Stimulated activated CD4-positive, alpha-beta T cell treated with anti-CD3 and anti-CD28 coated beads, TNF-alpha, amount 100 ng/mL, for 4 hours (primary cell): ENCODE measurements around the gene JAGN1.
"Not testable (repeated sequence)": the region's sequence is repeated elsewhere in the genome, so short reads cannot be mapped to it uniquely, and the experiment has no call there.

ENCODE experiments used
- DNase-seq, 3 experiments: peaks; one replicate each; pipeline ENCODE4 v3.0.0-alpha.2; 2020; ENCODE audit warnings: low read depth in 3 of 3

Gene JAGN1

DNA sequence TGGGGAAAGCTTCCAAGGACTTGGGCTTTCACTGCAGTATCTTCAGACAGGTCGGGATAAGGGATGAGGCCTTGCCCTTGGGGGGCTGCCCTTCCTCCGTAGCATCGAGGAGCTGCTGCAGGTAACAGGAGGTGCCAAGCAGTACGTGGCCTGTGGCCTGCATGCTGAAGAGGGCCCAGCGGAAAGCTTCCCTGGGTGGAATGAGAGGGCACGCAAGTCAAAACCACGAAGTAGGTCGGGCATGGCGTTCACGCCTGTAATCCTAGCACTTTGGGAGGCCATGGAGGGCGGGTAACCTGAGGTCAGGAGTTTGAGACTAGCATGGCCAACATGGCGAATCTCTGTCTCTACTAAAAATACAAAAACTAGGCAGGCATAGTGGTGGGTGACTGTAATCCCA lies 23.3 kb upstream of the JAGN1 start:
- DNase-seq: no peak

DNA sequence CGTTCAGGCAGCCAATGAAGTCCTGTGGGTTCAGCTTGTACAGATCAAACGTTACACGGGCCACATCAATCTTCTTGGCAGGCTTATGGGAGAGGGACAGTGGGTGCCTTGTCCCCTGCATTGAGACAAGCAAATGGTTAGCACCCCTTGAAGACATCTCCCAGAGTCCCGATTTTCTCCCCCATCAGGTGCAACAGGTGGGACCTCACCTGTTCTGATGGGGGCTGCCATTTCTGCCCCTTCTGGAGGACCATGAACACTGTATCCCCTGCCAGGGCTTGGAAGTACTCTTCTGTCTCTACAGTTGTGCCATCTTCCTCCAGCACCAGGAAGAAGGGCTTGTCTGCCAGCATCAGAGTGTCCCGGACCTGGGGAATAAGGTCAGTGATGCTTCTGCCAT lies 20.5 kb upstream of the JAGN1 start:
- no peak for DNase-seq

DNA sequence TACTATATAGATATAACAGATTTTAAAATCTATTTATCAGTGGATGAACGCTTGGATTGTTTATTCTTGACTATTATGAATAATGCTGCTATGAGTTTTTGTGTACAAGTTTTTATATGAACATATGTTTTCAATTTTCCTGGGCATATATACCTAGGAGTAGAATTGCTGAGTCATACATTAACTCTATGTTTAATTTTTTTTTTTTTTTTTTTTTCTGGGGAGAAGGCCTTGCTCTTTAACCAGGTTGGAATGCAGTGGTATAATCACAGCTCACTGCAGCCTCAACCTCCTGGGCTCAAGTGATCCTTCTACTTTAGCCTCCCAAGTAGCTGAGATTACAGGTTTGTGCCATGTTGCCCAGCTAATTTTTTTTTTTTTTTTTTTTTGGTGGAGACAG lies 19.4 kb upstream of the JAGN1 start:
- DNase-seq: no peak

DNA sequence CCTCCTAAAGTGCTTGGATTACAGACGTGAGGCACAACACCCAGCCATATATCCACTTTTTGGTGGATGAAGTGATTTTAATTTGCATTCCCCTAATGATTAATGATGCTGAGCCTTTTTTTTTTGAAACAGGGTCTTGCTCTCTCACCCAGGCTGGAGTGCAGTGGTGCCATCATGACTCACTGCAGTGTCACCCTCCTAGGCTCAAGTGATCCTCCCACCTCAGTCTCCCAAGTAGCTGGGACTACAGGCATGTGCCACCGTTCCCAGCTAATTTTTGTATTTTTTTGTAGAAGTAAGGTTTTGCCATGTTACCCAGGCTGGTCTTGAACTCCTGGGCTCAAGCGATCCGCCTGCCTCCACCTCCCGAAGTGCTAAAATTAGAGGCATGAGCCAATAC lies 18.3 kb upstream of the JAGN1 start:
- not testable (repeated sequence) for DNase-seq

DNA sequence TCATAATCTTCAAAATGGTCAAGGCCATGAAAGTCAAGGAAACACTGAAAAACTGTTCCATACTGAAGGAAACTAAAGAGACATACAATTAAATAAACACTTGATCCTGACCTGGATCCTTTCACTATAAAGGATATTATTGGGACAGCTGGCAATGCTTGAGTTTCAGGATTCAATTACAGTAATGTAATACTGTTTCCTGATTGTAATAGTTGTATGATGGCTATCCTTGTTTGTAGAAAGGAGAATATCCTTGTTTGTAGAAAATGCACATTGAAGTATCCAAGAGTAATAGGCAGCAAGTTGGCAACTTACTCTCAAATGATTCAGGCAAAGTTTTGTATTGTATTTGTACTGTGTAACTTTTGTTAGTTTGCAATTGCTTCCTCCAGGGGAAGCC lies 15.0 kb upstream of the JAGN1 start:
- no peak for DNase-seq

DNA sequence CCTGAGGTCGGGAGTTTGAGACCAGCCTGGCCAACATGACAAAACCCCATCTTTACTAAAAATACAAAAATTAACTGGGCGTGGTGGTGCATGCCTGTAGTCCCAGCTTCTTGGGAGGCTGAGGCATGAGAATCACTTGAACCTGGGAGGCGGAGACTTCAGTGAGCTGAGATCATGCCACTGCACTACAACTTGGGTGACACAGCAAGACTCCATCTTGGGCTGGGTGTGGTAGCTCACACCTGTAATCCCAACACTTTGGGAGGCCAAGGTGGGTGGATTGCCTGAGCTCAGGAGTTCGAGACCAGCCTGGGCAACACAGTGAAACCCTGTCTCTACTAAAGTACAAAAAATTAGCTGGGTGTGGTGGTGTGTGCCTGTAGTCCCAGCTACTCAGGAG lies 14.2 kb upstream of the JAGN1 start:
- DNase-seq: not testable (repeated sequence)

DNA sequence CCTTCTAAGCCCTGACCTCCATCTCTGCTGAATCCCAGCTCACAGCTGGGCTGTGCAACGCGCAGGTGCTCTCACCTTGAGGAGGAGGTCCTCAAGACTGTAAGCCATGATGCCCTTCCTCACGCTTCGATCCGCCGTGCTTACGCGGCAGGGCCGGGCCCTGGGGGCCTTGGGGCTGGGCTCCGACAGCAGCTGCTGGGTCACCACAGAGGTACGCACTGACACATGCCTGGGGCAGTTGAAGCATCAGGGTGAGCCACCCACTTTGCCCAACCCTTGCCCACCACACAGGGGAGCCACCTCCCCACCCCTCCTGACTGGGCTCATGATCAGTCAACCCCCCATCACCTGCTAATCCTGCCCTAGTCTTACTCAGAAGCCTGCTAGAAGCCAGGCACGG lies 13.4 kb upstream of the JAGN1 start:
- DNase-seq: no peak

DNA sequence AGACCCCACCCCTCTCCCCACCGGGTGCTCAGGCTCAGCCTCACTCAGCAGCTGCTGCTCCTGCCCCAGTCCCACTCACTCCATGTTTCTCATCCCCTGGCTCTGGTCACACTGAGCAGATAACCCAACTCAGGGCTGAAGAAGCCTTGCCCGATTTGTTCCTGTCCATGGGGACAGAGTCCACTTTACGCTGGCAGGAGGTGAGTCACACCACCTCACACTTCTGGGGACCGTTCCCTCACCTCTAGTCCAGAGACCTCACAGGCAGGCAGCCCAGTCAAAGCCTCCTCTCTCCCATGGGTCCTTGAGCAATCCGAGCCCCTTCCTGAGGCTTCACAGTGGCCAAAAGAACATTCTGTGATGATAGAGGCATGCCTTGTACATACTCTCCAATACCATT lies 11.7 kb upstream of the JAGN1 start:
- no peak for DNase-seq

DNA sequence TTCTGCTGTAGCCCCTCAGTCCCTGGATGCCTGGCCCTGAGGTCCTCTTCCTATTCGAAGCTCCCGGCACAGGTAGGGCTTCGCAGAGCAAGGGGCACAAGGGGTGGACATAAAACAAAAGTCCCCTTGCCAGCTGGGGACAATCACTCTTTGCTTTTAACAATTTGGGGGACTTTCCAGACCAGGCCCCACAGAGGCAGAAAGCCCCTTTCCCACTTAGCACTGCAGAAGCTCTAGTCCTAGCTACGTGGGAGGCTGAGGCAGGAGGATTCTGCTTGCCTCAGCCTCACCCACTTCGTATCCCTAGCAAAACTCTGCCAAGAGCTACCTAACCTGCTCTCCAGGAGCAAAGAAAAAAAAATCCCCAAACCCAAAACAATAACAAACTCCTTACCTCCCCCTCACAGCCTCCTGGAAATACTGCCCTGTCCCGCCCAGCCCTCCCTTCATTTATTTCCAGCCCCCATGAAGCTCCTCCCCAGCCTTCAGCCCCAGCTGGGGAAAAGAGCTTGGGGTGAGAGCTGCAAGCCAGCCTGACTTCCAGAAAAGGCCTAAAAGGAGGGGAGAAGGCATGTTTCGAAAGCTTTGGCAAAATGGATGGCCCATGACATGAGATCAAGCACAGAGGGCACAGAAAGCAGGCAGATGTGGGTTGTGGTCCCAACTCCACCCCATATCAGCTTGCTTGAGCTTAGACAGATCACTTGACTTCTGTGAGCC lies 10.4 kb upstream of the JAGN1 start, which contains the start of gene CIDEC:
TSS of gene CIDEC (minus strand) at position 424 of the 720 bp plus-strand sequence. CDS start 1,767 bp downstream, outside the sequence.
- no peak for DNase-seq

DNA sequence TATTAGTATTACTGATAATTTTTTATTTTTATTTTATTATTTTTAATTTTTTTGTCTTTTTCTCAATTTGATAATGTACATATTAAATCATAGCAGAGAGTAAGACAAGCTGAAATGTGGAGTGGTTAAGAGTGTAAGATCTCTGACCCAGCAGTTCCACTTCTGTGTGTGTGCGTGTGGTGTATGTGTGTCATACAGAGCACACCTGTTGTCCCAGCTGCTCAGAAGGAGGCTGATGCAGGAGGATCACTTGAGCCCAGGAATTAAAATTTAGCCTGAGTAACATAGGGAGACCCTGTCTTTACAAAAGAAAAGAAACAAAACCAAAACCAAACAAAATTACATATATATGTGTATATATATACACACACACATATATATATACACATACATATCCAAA lies 9.0 kb upstream of the JAGN1 start:
- no peak for DNase-seq

DNA sequence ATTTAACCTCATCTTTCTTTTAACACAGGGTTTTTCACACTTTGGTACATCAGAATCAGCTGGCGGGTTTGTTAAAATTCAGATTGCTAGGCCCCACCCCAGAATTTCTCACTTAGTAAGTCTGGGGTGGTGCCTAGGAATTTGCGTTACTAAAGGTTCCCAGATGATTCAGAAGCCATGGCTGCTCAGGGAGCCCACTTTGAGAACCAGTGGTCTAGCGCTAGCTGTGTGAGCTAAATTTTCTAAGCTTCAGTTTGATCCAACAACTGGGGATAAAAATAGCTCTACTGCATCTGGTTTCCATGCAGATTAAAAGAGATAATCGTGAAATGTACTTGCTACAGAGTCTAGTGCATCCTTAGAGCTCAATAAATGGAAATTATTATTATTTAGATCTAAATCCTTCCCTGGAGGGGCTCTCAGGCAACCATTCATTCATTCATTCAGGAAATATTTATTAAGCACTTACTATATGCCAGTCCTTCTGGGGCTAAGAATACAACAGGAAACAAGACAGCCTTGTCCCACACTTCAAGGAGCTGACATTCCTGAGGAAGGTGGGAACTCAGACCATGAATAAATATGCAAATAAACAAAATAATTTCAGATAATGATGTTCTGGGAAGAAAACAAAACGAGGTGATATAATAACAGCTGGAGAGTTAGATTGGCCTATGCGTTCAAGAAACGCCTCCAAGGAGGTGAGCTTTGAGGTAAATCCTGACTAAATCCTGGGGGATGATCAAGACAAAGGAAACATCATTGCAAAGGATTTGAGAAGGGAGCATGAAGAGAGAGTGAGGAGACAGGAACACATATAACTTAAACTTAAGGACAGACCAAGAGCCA lies 6.5 kb upstream of the JAGN1 start:
- no peak for DNase-seq

DNA sequence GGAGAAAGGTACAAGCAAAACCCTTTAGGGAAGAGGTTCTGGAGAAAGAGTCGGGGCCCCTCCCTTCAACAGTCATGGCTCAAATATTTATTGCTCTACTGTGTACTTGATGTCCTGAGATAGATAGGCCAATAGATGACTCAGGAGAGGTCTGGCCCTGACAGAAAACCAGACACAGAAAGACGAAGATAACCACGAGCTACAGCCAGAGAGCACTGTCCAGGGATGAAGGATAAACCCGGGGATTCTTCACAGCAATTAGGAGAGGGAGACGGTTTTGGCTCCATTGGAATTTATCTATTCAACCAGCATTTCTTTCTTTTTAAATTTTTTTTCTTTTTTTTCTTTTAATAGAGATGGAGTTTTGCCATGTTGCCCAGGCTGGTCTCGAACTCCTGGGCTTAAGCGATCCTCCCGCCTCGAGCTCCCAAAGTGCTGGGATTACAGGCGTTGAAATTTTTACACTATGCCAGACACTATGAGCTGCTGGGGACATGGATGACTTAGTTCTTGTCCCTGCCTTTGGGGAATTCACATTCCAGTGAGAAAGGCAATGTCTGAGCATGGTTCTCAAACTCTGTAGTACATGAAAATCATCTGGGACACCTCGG lies 5.8 kb upstream of the JAGN1 start:
- no peak for DNase-seq

DNA sequence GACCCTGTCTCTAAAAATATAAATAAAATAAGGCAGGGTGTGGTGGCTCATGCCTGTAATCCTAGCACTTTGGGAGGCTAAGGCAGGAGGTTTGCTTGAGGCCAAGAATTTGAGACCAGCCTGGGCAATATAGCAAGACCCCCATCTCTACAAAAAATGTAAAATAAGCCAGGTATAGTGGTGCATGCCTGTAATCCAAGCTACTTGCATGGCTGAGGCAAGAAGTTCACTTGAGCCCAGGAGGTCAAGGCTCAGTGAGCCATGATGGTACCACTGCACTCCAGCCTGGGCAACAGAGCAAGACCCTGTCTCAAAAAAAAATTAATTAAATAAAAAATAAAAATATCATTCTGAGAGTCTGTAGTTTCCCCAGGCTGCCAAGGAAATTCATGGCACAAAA lies 4.1 kb upstream of the JAGN1 start:
- DNase-seq: no peak

DNA sequence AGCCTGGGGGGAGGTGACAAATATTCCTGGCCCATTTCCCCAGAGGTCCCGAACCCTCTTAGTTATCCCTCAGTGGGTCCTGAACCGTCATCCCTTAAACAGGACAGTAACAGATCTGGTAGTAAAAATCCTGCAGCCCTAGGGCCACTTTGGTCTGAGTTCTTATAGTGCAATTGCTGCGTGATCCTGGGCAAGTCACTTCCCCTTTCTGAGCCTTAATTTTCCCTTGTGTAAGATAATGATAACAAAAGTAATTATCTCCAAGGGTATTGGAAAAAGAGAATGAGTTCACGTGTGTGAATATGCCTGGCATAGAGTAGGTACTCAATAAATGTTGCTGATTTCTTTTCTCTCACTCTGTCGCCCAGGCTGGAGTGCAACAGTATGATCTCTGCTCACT lies 2.9 kb upstream of the JAGN1 start:
- no peak for DNase-seq

DNA sequence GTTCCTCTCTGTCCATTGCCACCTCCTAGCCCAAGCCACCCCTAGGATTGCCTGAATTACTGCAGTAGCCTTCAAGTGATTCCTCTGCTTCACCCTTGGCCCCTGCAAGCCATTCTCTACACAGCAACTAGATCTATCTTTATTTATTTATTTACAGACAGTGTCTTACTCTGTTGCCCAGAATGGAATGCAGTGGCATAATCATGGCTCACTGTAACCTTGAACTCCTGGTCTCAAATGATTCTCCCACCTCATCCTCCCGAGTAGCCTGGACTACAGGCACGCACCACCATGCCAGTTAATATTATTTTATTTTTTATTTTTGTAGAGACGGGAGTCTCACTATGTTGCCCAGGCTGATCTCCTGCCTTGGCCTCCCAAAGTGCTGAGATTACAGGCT lies 1.9 kb upstream of the JAGN1 start:
- no peak for DNase-seq

DNA sequence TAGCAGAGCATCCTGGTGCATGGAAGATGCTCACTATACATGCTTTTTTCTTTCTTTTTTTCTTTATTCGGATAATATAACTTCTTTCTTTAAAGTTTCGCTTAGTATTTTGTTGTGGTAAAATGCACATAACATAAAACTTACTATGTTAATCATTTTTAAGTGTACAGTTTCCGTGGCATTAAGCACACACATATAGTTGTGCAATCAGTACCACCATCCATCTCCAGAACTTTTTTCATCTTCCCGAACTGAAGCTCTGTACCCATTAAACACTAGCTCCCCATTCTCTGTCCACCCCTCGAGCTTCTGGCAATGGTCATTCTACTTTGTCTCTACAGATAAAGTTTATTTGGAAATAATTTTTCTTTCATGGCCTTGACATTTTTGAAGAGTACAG lies 1.0 kb upstream of the JAGN1 start:
- DNase-seq: no peak

DNA sequence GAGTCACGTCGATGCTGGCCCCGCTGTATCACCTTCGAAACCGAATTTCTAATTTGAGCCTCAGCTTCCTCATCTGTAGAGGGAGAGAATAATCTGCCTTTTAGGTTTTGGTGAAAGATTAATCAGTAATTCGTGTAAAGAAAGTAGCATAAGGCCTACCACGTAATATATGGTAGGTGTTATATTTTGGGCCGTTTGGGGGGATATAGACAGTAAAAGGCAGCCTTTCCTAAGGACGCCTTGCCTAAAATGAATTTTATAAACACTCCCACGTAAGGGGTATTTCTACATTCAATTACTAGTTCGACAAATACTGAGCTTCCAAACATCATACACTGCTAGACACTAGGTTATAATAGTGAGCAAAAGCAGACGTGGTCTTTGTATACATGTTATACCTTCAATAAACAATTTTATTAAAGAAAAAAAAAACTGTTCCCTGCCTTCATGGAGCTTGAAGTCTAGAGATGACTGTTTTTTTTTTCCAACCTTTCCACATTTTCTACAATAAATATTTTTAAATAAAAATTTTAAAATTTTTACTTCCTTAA lies 737 bp downstream of the JAGN1 start:
- no peak for DNase-seq

DNA sequence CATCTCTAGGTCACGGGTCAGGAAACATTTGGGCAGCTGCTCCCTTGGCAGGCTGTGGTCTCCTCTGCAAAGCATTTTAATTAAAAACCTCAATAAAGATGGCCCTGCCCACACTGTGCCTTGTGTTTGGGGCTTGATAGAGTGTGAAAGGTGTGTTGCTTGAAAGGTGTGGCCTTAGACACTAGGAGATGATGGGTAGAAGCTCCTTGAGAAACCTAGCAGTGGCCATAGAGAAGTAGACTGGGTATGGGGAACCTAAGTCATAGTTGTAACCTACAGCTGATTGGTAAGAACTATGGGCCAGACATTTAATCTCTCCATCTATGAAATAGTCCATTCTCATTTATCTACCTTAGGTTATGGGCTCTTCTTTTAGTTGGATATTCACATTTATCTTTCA lies 3.3 kb downstream of the JAGN1 start:
- no peak for DNase-seq

DNA sequence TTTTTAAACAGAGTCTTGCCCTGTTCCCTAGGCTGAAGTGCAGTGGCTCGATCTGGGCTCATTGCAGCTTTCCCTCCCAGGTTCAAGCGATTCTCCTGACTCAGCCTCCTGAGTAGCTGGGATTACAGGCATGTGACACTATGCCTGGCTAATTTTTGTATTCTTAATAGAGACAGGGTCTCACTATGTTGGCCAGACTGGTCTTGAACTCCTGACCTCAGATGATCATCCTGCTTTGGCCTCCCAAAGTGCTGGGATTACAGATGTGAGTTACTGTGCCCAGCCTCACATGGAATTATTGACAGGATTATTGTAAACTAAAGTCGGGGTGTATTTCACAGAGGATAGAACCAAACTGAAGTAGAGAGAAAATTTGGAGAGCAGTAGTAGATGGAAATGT lies 5.3 kb downstream of the JAGN1 start:
- not testable (repeated sequence) for DNase-seq

DNA sequence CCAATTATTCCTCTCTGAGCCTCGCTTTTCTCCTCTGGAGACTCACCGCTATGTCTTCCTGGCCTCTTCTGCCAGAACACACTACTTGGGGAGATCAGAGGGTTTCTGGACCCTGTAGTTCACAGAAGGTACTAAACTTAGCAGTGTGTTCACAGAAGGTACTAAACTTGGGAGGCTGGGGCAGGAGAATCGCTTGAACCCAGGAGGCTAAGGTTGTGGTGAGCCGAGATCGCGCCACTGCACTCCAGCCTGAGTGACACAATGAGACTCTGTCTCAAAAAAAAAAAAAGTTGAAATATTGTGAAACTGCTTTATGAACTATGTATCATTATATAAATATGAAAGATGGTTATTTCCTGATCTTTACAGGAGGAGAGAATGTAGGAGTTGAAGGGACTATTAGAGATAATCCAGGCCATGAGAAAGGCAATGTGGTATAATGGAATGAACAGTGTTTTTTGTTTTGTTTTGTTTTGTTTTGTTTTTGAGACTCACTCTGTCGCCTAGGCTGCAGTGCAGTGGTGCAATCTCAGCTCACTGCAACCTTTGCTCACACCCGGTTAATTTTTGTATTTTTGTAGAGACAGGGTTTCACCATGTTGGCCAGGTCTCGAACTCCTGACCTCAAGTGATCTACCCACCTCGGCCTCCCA lies 6.5 kb downstream of the JAGN1 start:
- not testable (repeated sequence) for DNase-seq

DNA sequence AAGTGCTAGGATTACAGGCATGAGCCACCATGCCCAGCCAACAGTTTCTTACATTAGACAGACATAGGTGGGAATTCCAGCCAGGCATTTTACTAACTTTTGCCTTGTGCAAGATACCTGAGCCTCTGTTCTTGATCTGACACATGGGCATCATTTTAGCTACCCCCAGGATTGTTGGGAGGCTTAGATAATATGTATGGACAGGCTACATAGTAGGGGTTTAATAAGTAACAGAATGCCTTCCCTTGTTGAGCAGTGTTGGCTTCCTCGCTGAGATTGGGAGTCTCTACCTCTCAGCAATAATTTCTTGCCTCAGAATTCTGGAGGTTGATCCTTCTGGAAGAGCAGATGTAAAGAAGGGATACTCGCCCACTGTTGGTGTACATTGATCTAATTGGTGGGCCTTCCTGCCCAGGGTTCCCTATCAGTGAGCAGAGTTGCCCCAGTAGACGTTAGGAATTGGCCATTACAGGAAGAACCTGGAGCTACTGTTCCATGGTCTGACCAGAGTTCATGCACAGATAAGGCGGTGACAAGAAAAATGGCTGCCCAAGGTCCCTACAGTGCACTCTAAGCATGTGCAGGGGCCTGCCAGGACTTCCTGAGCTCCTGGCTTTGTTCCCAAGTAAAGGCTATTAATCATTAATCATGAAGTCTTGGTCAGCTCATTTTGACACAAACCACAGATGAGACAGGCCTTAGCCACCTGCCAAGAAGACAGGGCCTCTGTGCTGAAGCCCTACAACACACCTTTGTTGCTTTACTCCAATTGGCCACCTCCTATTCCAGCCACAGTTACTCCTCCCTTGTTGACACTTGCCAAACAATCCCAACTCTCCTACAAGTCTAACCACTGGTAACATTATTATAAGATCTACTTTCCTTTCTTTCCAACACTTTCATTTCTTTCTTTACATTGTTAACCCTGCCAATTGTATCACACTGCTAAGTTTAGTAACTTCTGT lies 7.3 kb downstream of the JAGN1 start:
- no peak for DNase-seq
